Caco-2 (cell line): ENCODE data around the gene SMDT1. TPM values are rescaled to one million over a fixed set of nuclear protein-coding genes. Genes with fewer than 3 reads are reported as not detected.

Source experiments
- BruUV-seq: library from RNA; stranded (reverse); fragments of 400-500 nt; replicated peaks from 2 replicates; lab custom pipeline; 2021; lab: Mats Ljungman, UMichigan
- CTCF ChIA-PET: fragments of 300-600 bp; sonication (Branson Sonifier 250); formaldehyde crosslinking; loops from one replicate; lab custom pipeline; 2022; ENCODE audit warnings: antibody characterized with exemption; lab: Charles Lee
- POLR2A ChIA-PET: fragments of 300-600 bp; sonication (Branson Sonifier 250); formaldehyde crosslinking; loops from one replicate; lab custom pipeline; 2022; ENCODE audit warnings: antibody characterized with exemption; lab: Charles Lee
- DNase-seq, 2 experiments: peaks; one replicate each; pipeline versions ENCODE4 v3.0.0 to v3.0.0-alpha.2; 2020 to 2022
- H3K27me3 ChIP-seq: replicated peaks from 2 replicates; pipeline ENCODE4 v1.6.0; 2011; ENCODE audit warnings: low read length; ENCODE audit not compliant: control insufficient read depth, insufficient read depth
- H3K36me3 ChIP-seq: 2 replicates; pipeline ENCODE4 v1.5.1; 2011; ENCODE audit warnings: low read length; ENCODE audit not compliant: control insufficient read depth, insufficient read depth
- H3K4me1 ChIP-seq: fragments of 250-450 bp; sonication (Bioruptor Pico); 2 replicates; pipeline ENCODE4 v1.5.1; 2020; ENCODE audit warnings: mild to moderate bottlenecking
- H3K4me3 ChIP-seq: 2 replicates; pipeline ENCODE4 v1.5.1; 2011; ENCODE audit warnings: low read depth, mild to moderate bottlenecking, control low read depth, low read length
- H3K9me3 ChIP-seq: fragments of 250-450 bp; sonication (Bioruptor Pico); 2 replicates; pipeline ENCODE4 v1.5.1; 2020; ENCODE audit warnings: mild to moderate bottlenecking, moderate library complexity
- H3K27ac Mint-ChIP-seq: one replicate; pipeline ENCODE4 v1.8.0; 2022; ENCODE audit warnings: mixed read lengths; ENCODE audit not compliant: unreplicated experiment
- H3K27me3 Mint-ChIP-seq: one replicate; pipeline ENCODE4 v1.8.0; 2022; ENCODE audit warnings: mixed read lengths; ENCODE audit not compliant: insufficient read depth, unreplicated experiment
- H3K36me3 Mint-ChIP-seq: one replicate; pipeline ENCODE4 v1.8.0; 2022; ENCODE audit warnings: mild to moderate bottlenecking, mixed read lengths; ENCODE audit not compliant: insufficient read depth, unreplicated experiment
- H3K4me1 Mint-ChIP-seq: one replicate; pipeline ENCODE4 v1.8.0; 2022; ENCODE audit warnings: low read depth, mixed read lengths; ENCODE audit not compliant: unreplicated experiment
- H3K4me3 Mint-ChIP-seq: one replicate; pipeline ENCODE4 v1.8.0; 2022; ENCODE audit warnings: mild to moderate bottlenecking, moderate library complexity, mixed read lengths; ENCODE audit not compliant: unreplicated experiment
- H3K9me3 Mint-ChIP-seq: one replicate; pipeline ENCODE4 v1.8.0; 2022; ENCODE audit warnings: mixed read lengths; ENCODE audit not compliant: unreplicated experiment
- CTCF ChIP-seq, 2 experiments: fragments of 200-600 bp in 1 of 2; IDR thresholded peaks; 1 replicate in 1 of 2; 2 replicates in 1 of 2; pipeline versions ENCODE4 v1.5.1 to v1.8.0; 2011 to 2022; ENCODE audit warnings: antibody characterized with exemption in 1 of 2, control low read depth in 1 of 2, inconsistent platforms in 1 of 2, low read depth in 1 of 2, low read length in 1 of 2, mild to moderate bottlenecking in 1 of 2, moderate library complexity in 1 of 2; ENCODE audit not compliant: insufficient read depth in 1 of 2, severe bottlenecking in 1 of 2, unreplicated experiment in 1 of 2
- intact Hi-C: fragments of 100-400 bp; cut with micrococcal nuclease; formaldehyde crosslinking; loops from one replicate; pipeline ENCODE4 v1.10.0; 2022; ENCODE audit not compliant: unreplicated experiment
- total RNA-seq: library from RNA; stranded (reverse); gene quantifications from 2 replicates; pipeline ENCODE4 v1.2.3, GENCODE V29; 2022

Gene SMDT1
- total RNA-seq, 1 experiment from 2014 or later = 68.6 TPM

GRCh38 chr22:42064629-42065028, 14.9 kb upstream of the SMDT1 start:
- POLR2A ChIA-PET = no interaction called here
- H3K36me3 Mint-ChIP-seq = peaks cover 14% of the 10 kb centered on the region
- no peak overlapping the region for H3K27ac Mint-ChIP-seq

GRCh38 chr22:42065438-42066125, 13.9 kb upstream of the SMDT1 start:
- no peak for DNase-seq
- no TSS peak for BruUV-seq
- H3K4me3 ChIP-seq = no peak overlapping the region
- no peaks in the 10 kb centered on the region for H3K27me3 Mint-ChIP-seq
- no peak for TF ChIP-seq CTCF (IDR thresholded peaks at IDR 0.05; ENCODE audit: insufficient read depth in 1 of 2, low read depth in 1 of 2, low read length in 1 of 2, severe bottlenecking in 1 of 2, unreplicated experiment in 1 of 2)
- no peaks in the 10 kb centered on the region for H3K27me3 ChIP-seq
- no peaks in the 10 kb centered on the region; the same call in 1 of the 2 replicates for H3K36me3 ChIP-seq
- no peak overlapping the region for H3K27ac Mint-ChIP-seq
- H3K4me1 Mint-ChIP-seq = no peaks in the 10 kb centered on the region
- peaks cover 14% of the 10 kb centered on the region for H3K36me3 Mint-ChIP-seq
- no peaks in the 10 kb centered on the region for H3K9me3 ChIP-seq
- POLR2A ChIA-PET = no interaction called here
- peaks cover 7% of the 10 kb centered on the region; the same call in 1 of the 2 replicates for H3K4me1 ChIP-seq
- intact Hi-C loops = no loop called here
- no peak overlapping the region for H3K4me3 Mint-ChIP-seq
- CTCF ChIA-PET = no interaction called here
- no peaks in the 10 kb centered on the region for H3K9me3 Mint-ChIP-seq

More at GRCh38 chr22:42064629-42065028, 14.9 kb upstream of the SMDT1 start:
- Mint-ChIP-seq H3K9me3 (no peaks in the 10 kb centered on the region), H3K27me3 (no peaks in the 10 kb centered on the region), H3K4me3 (no peak overlapping the region), H3K4me1 (no peaks in the 10 kb centered on the region)
- H3K36me3 ChIP-seq = no peaks in the 10 kb centered on the region; the same call in 1 of the 2 replicates
- no peaks in the 10 kb centered on the region for H3K27me3 ChIP-seq
- no TSS peak for BruUV-seq
- intact Hi-C loops = no loop called here
- CTCF ChIA-PET = no interaction called here
- no peak for TF ChIP-seq CTCF (IDR thresholded peaks at IDR 0.05; ENCODE audit: insufficient read depth in 1 of 2, low read depth in 1 of 2, low read length in 1 of 2, severe bottlenecking in 1 of 2, unreplicated experiment in 1 of 2)
- peaks cover 1% of the 10 kb centered on the region; the same call in 1 of the 2 replicates for H3K4me1 ChIP-seq
- no peak for DNase-seq
- no peaks in the 10 kb centered on the region for H3K9me3 ChIP-seq
- no peak overlapping the region for H3K4me3 ChIP-seq

GRCh38 chr22:42066126-42066761, 13.3 kb upstream of the SMDT1 start:
- intact Hi-C loops = no loop called here
- Histone ChIP-seq H3K27me3 (no peaks in the 10 kb centered on the region), H3K4me1 (peaks cover 7% of the 10 kb centered on the region; the same call in 1 of the 2 replicates), H3K9me3 (no peaks in the 10 kb centered on the region), H3K36me3 (no peaks in the 10 kb centered on the region; the same call in 1 of the 2 replicates), H3K4me3 (no peak overlapping the region)
- Mint-ChIP-seq H3K27me3 (no peaks in the 10 kb centered on the region), H3K4me1 (no peaks in the 10 kb centered on the region), H3K4me3 (no peak overlapping the region), H3K27ac (no peak overlapping the region), H3K36me3 (peaks cover 14% of the 10 kb centered on the region), H3K9me3 (no peaks in the 10 kb centered on the region)
- TF ChIP-seq CTCF (IDR thresholded peaks at IDR 0.05; ENCODE audit: insufficient read depth in 1 of 2, low read depth in 1 of 2, low read length in 1 of 2, severe bottlenecking in 1 of 2, unreplicated experiment in 1 of 2) = no peak
- no TSS peak for BruUV-seq
- ChIA-PET CTCF (no interaction called here), POLR2A (no interaction called here)
- no peak for DNase-seq
